GM19395 (cell line): ENCODE data around the gene ZNF813.
"Not testable (repeated sequence)": the region's sequence is repeated elsewhere in the genome, so short reads cannot be mapped to it uniquely, and the experiment has no call there.

Experiments used
- ATAC-seq: cut with Tn5 transposase; IDR thresholded peaks from one replicate; pipeline ENCODE4 v1.9.1; 2021; ENCODE audit warnings: mild to moderate bottlenecking, moderate library complexity; ENCODE audit not compliant: unreplicated experiment

ZNF813 gene

DNA sequence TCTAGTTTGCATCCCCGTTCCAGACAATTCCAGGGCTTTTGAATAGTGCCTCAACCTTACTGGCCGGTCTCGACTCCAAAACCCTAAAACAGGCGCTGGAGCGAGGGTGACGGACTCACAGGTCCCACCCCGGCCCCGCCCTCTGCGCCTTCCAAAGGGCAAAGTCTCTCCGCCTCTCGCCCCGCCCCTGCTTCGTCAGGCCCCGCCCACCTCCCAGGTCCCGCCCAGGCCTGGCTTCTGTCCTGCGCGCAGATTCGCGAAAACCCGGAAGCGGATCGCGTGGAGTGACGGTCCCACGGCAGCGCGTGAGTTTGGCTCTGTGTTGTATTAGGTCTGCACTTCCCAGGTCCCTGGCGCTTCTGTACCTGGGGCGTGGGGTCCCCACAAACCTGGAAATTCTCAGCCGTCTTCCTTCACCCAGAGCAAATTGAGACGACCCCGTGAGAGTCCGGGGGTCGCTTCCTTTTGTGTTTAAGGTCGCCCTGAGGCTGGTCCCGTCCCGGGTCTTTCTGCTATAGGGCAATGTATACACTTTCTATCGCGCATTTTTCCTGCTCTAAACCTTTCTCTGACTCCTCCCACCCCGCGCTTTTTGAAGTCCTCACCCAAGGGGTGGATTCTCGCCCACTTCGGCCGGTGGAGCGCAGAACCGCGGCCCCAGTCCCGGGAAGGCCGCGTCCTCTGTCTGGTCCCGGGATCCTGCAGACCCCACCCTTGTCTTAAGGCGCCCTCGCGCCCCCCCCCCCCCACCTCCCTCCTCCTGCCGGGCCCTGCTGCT lies at the start of gene ZNF813:
ZNF813 (plus strand) TSS at position 249 of the 778 bp plus-strand sequence. CDS start 16,090 bp downstream, outside the sequence.
- peak; percentile 89 for ATAC-seq

GRCh38 chr19:53420520-53421315 lies 46.8 kb upstream of the ZNF813 start:
- ATAC-seq = not testable (repeated sequence)

- ATAC-seq = no peak
Observed at GRCh38 chr19:53422551-53422950, 45.0 kb upstream of the ZNF813 start.

- not testable (repeated sequence) for ATAC-seq
Observed at GRCh38 chr19:53423074-53423473, 44.5 kb upstream of the ZNF813 start.

GRCh38 chr19:53423680-53424079 lies 43.9 kb upstream of the ZNF813 start:
- ATAC-seq = not testable (repeated sequence)

- ATAC-seq = no peak
Observed at GRCh38 chr19:53424968-53425597, 42.5 kb upstream of the ZNF813 start.

- ATAC-seq = peak; percentile 93
Observed at GRCh38 chr19:53431399-53432087, 36.0 kb upstream of the ZNF813 start, which contains the start of gene ZNF761. TSS of gene ZNF761 (plus strand) at chr19:53431984. CDS start at chr19:53447269, 15,285 bp downstream.

DNA sequence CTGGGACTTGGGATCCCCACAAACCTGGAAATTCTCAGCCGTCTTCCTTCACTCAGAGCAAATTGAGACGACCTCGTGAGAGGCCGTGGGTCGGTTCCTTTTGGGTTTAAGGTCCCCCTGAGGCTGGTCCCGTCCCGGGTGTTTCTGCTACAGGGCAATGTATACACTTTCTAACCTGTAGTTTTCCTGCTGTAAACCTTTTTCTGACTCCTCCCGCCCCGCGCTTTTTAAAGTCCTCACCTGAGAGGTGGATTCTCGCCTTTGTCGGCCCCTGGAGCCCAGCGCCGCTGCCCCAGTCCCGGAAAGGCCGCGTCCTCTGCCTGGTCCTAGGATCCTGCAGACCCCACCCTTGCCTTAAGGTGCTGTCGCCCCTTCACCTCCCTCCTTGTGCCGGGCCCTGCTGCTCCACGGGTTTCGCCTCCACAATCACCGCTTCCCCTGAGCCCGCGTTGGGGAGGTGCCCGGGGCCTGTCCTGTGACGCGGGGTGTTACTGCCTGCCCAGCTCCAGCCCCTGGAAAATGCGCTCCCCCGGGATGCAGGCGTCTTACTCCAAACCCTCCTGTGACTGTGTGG lies 35.4 kb upstream of the ZNF813 start:
- peak; percentile 32 for ATAC-seq

GRCh38 chr19:53443809-53444208 lies 23.7 kb upstream of the ZNF813 start:
- not testable (repeated sequence) for ATAC-seq

GRCh38 chr19:53447196-53447595 lies 20.3 kb upstream of the ZNF813 start:
- ATAC-seq = not testable (repeated sequence)

DNA sequence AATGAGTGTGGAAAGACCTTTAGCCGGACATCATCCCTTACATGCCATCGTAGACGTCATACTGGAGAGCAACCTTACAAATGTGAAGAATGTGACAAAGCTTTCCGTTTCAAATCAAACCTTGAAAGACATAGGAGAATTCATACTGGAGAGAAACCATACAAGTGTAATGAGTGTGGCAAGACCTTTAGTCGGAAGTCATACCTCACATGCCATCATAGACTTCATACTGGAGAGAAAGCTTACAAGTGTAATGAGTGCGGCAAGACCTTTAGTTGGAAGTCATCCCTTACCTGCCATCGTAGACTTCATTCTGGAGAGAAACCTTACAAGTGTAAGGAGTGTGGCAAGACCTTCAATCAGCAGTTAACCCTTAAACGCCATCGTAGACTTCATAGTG lies 11.7 kb upstream of the ZNF813 start:
- no peak for ATAC-seq

GRCh38 chr19:53460131-53460721 lies 7.3 kb upstream of the ZNF813 start:
- not testable (repeated sequence) for ATAC-seq

GRCh38 chr19:53461866-53462265 lies 5.7 kb upstream of the ZNF813 start:
- no peak for ATAC-seq

DNA sequence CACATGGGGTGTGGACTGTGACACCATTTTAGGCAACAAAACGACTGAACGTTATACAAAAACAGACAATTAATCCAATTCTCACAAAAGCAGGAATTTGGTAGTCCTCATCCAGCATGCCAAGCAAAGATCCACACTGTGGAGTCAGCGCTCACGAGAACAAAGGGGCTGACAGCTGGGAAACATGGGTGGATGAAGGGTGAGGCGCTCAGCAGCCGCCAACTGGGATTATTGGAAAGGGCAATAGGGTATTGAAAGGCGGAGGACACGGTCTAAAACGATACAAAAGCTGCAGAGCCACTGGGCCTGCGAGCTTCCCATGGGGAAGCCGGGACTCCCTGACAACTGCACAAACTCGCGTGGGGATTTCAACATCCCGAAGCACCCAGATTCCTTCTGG lies 4.7 kb upstream of the ZNF813 start:
- no peak for ATAC-seq

GRCh38 chr19:53463263-53463662 lies 4.3 kb upstream of the ZNF813 start:
- no peak for ATAC-seq

DNA sequence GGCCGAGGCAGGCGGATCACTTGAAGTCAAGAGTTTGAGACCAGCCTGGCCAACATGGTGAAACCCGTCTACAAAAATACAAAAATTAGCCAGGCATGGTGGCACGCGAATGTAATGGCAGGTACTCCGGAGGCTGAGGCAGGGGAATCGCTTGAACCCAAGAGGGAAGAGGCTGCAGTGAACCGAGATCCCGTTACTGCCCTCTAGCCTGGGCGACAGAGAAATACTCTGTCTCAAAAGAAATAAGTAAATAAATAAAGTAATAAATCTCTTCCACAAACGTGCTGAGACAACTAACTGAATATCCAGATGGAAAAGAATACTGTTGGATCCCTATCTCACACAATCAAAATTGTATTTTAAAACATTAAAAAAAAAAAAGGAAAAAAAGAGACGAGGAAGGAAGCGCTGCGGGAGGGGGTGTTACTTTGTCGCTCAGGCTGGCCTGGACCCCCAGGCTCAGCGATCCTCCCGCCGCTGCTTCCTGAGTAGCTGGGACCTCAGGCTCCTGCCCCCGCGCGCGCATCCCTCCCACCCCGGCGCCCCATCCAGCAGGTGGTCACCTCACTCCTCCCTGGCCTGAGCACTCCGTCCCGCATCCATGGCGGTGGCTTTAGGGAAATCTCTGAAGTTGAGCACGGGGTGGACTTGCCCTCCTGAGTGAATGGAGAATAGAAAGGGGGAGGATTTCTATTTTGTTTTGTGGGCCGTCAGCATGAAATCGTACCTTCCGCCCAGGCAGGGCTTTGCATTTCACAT lies 628 bp upstream of the ZNF813 start:
- peak; percentile 36 for ATAC-seq

GRCh38 chr19:53468628-53469027 lies 1.1 kb downstream of the ZNF813 start:
- ATAC-seq = not testable (repeated sequence)

GRCh38 chr19:53471916-53472315 lies 4.4 kb downstream of the ZNF813 start:
- no peak for ATAC-seq

GRCh38 chr19:53474832-53475231 lies 7.3 kb downstream of the ZNF813 start:
- not testable (repeated sequence) for ATAC-seq
